ENCODE measurements around the gene ETHE1.

GRCh38 chr19:43510713-43511112 is 16.3 kb downstream of the ETHE1 start:
- TF ChIP-seq CTCF (IDR thresholded peaks at IDR 0.05) (no peak), ZFX (IDR thresholded peaks at IDR 0.05; ENCODE audit: borderline replicate concordance) (no peak)

Measured in 22Rv1 (cell line).